Fibroblast of skin of abdomen (primary cell): ENCODE results near the gene CBX2.

ENCODE experiments used
- DNase-seq: peaks from one replicate; pipeline ENCODE4 v3.0.0-alpha.2; 2013

The CBX2 gene

DNA sequence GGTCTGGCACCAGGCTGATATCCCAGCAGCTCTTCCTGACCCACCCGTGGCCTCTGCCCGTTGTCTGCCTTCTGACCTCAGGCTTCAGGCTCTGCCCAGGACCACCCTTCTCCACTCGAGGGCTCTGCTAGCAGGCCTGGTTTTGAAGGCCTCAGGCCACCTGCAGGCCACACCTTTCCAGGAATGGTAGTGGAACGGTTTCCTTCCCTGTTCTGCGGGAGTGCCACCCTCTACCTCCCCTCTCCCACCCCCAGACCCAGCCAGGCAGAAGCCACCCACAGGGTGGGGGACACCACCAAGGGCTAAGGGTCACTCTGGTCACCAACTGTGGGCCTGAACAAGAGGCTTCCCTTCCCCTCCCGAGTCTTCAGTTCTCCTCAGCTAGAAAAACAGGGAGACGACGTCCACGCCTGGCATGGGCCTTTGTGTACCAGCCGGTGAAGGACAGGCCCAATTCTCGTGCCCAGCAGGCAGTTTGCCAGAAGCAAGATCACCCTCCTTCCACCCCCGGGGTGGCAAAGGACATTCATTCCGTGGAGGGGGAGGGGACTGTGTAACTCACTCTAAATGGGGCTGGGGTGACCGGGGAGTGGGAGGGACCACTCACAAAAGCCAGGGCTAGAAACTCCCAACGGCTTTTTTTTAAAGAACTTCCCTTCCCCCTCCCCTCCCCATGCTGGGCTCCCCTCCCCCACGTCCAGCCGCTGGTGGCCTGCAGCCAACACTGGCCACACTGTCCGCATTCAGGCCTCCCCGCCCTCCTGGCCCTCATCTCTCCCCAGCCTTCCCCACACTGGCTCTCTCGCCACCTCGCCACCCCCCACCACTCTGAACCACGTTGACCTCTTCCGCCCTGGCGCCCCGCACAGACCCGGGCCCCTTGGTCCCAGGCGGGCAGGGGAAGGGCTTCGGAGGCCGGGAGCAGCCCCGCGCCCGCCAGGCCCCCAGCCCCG is 53.6 kb downstream of the CBX2 start:
- no peak for DNase-seq

DNA sequence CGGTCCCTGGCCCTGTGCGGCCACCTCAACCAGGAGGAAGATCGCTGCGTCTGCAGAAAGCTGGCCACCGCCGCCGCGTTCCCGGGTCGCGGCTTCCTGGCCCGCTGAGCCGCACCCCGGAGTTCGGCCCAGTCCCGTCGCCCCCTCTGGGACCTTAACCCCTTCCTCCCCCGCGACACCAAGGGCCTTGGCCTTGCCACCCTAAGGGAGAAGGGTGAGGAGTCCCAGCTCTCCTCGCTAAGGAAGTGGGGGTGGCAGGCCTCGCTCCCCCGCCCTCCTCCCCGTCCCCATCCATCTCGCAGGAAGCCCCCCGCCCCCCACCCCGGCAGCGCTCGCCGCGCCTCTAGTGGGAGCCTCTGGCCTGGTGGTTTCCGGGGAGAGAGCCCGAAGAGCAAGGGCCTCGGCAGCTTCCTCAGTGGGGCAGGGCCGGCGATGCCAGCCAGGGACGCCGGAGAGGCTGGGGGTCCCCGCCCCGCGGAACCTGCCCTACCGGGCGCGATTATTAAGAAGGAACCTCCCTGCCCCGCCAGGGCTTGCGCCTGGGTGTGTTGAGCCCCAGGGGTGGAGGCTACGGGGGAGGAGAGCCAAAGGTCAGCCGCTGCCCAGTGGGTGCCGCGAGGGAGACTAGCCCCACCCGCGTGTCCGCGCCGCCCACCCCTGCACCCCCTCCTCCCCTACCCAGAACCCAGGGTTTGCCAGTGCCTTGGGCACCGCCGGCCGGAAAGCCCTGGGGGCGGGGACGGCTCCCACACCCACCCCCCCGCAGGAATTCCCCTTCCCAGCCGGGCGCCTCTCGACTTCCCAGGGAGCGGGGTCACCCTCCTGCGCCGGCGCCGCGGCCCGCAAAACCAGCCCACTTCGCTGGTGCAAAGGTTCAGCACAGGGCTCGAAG is 54.5 kb downstream of the CBX2 start:
- DNase-seq: no peak

DNA sequence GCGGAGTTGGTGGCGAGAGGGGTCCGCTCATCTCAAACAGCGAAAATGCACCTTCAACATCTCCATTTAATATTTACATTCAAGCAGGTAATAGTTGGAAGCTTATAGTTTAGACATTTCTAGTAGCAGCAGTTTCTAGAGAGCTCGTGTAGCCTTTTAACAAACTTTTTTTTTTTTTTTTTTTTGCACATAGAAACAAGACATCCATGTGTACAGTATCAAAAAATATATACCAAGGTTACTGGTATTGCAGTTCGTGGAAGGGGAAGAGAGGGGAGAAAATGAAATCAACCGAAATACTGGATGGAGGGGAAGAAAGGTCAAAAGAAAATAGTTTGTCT is 55.1 kb downstream of the CBX2 start:
- no peak for DNase-seq

DNA sequence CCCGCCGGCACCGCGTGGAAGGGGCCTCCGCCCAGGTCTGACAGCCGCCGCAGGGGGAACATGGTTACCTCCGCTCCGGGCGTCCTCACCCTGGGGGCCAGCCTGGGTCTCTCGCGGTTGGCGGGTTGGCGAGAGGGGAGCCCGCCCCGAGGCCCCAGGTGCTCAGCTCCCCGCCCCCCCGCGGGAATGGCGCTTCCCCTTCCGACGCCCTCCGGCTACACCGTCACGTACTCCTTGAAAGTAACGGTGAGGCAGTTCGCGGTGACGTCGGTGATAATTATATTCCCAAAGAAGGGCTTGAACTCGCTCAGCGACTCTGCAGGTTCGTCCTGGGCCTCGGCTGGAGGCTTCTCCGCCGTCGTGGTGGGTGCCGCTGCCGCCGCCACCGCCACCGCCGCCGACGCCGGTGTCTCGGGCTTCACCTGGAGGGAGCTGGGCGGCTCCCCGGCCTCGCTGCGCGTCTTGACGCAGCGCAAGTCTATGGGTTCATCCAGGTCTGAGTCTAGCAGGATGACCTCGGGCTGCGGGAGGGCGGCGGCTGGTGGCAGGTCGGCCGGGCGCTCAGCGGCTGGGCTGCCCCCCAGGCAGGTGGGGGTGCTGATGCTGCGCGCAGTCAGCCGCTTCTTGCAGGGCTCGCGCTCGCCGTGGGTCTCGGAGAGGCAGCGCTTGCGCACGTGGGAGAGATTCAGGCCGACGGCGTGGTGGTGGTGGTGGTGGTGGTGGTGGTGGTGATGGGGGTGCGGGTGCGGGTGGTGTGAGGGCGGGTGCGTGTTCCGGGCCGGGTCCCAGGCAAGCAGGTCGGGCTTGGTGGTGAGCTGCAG is 56.0 kb downstream of the CBX2 start:
- no peak for DNase-seq

DNA sequence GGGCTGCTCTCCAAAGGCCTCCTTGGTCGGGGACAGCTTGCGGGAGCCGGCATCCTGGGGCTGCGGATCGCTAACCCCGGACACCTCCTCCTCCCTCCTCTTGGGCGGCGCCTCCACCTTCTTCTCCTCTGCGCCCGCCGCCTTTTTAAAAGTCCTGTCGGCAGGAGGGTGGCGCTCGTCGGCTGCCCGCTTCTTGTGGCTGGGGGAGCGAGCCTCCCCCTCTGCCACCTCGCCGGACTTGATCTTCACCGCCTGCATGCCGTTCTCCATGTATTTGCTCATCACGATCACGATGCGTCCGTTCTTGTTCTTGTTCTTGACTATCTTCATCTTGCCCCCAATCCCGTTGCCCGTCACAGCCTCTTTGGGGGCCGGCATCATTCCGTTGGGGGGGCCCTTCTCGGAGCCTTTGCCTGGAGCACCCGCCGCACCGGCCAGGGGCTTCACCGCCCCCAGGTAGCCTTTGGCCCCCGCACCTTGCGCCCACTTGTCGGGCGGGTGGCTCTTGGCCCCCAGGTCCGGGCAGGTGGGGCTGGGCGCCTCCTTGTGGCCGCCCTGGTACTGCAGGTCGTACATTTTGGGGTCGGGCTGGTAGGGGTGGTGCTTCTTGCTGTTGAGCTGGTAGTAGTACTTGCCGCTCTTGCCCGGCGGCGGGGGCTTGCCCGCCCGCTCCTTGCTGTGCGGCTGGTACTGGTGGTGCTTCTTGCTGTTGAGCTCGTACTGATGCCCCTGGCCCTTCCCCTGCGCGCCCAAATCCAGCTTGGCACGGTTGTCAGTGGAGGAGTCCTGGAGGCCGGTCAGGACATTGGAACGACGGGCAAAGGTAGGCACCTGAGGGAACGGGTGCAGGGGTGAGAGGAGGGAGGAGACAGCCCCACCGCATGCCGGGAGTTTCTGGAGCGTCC is 56.9 kb downstream of the CBX2 start:
- DNase-seq: no peak

DNA sequence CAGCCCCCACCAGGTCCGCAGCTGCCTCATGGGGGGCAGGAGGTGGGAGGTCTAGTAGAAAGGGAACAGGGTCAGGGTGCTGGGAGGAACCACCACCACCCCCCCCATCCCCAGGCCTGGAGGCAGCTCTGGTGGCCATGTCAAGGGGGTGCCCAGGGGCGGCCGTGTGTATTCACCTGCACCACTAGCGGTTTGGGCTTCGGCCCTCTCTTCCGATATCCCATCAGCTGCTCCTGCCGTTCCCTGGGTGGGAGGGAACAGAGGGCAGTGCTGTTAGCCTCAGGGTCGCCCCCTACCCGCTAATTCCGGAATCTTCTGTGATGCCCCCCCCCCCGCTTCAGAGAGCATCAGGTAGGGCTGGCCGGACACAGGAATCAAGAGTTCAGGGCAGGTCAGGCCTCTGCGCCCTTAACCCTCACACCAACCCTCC is 57.5 kb downstream of the CBX2 start:
- no peak for DNase-seq

DNA sequence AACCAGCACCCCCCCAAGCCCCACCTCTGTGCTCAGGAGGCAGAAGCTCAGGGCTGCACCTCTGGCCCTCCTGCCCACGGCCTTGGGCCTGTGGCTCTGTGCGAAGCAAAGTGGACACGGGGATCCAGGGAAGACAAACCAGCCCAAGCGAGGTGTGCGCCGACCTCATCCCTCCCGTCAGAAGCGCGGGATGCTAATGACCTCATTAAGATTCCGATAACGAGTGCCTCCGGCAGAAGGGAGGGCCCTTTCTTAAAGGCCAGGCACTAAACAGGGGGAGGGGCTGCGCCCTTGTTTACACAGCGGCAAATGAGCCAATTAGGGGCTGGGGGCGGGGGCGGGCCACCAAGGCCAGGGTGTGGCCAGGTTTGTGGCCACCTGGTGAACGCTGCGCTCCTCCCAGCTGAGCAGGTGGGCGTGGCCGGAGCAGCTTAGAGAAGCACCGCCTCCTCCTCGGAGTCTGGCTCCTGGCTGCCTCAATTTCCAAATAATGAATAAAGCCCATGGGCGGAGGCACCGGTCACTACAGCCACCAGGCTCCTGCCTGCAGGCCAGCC is 58.1 kb downstream of the CBX2 start:
- no peak for DNase-seq

DNA sequence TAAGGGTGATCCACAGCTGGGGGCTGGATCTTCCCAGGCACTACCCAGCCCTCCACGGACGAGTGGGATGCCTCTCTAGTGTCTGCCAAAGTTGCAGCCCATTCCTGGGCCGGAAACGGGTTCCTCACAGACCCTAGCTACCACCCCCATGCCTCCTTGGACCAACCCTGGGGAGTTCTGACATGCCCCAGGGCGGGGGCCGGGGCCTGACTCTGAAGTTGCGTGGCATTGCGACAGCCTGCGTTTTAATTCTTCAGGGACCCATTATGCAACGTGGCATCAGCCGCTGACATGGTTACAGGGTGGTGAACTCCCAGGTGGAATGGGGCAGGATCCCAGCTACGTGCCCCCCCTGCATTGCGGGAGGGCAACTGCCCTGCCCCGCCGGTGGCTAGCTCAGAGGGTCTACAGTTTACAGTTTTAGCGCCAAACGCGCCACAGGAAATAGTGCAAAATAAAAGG is 58.6 kb downstream of the CBX2 start:
- DNase-seq: peak; percentile 29

DNA sequence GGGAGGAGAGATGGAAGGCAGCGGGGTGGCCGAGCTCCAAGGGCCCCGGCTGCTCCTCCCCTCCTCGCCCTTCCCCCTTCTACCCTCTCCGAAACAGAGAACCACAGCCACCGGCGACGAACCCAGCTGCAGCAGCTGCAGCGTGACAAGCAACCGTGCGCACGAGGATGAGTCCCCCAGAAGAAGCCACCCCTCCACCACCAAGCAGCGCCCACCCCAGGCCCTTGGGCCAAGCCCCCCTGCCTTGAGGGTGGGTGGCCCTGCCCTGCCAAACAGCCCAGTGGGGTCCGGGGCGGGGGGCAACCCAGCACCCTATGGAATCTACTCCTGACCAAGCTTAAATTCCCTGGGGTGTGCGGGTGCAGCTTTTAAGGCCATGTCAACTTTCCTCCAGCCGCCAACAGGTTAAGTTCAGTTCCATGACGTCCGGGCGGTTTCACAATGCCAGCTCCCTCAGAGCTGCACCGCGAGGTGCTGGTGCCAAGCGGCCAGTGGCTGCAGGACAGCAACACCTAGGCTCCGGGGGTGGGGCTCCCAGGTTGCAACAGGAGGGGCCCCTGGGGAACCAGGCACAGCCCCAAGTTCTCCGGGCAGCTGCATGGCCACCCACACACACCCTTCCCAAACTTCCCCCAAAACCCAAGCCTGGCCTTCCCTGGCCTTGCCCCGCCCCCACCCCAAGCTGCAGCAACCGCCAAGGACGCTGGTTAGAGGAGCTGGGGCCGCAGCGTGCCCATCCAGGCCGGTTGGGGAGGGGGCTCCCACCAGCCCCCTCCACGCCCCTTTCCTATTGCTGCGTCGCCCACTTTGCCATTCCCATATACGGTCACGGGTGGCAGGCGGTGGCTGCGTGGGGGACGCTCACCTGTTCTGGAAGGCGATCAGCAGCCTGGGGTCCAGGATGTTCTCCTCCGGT is 59.3 kb downstream of the CBX2 start:
- DNase-seq: peak; percentile 51
